H9 (cell line): ENCODE results near the gene ENPP1. TPM values are rescaled to one million over a fixed set of nuclear protein-coding genes. Genes with fewer than 3 reads are reported as not detected.

ENCODE experiments used
- DNase-seq: peaks from one replicate; pipeline ENCODE4 v3.0.0-alpha.2; 2017
- H2AFZ ChIP-seq: one replicate; pipeline ENCODE4 v1.6.1; 2013; ENCODE audit warnings: mild to moderate bottlenecking, low read length, control low read depth, moderate library complexity
- H2AK5ac ChIP-seq: 2 replicates; pipeline ENCODE4 v1.6.1; 2013; ENCODE audit warnings: low read length, control low read depth, mixed read lengths; ENCODE audit not compliant: insufficient read length
- H2BK120ac ChIP-seq: one replicate; pipeline ENCODE4 v1.6.1; 2013; ENCODE audit warnings: low read depth, mild to moderate bottlenecking, low read length, control low read depth, inconsistent platforms; ENCODE audit not compliant: poor library complexity, severe bottlenecking
- H2BK12ac ChIP-seq: 2 replicates; pipeline ENCODE4 v1.6.1; 2013; ENCODE audit warnings: low read length, control low read depth, mixed read lengths, low read depth; ENCODE audit not compliant: insufficient read length
- H2BK15ac ChIP-seq: 2 replicates; pipeline ENCODE4 v1.6.1; 2013; ENCODE audit warnings: low read depth, low read length, control low read depth
- H2BK20ac ChIP-seq: one replicate; pipeline ENCODE4 v1.6.1; 2013; ENCODE audit warnings: low read depth, mild to moderate bottlenecking, low read length, control low read depth, inconsistent platforms; ENCODE audit not compliant: poor library complexity, severe bottlenecking
- H2BK5ac ChIP-seq: 2 replicates; pipeline ENCODE4 v1.6.1; 2013; ENCODE audit warnings: low read length, control low read depth, mixed read lengths; ENCODE audit not compliant: insufficient read length
- H3K14ac ChIP-seq: 2 replicates; pipeline ENCODE4 v1.6.1; 2013; ENCODE audit warnings: low read length, control low read depth; ENCODE audit not compliant: insufficient read depth
- H3K18ac ChIP-seq: 2 replicates; pipeline ENCODE4 v1.6.1; 2013; ENCODE audit warnings: low read depth, mild to moderate bottlenecking, mixed read lengths, low read length, control low read depth; ENCODE audit not compliant: insufficient read length
- H3K23ac ChIP-seq: 2 replicates; pipeline ENCODE4 v1.6.1; 2013; ENCODE audit warnings: low read length, control low read depth, mixed read lengths, low read depth; ENCODE audit not compliant: insufficient read length
- H3K23me2 ChIP-seq: 2 replicates; pipeline ENCODE4 v1.6.1; 2013; ENCODE audit warnings: low read depth, mild to moderate bottlenecking, mixed read lengths, low read length, control low read depth; ENCODE audit not compliant: insufficient read length, poor library complexity, severe bottlenecking
- H3K27ac ChIP-seq: 2 replicates; pipeline ENCODE4 v1.5.1; 2013; ENCODE audit warnings: low read length, control low read depth, mixed read lengths, low read depth; ENCODE audit not compliant: insufficient read length
- H3K27me3 ChIP-seq: 2 replicates; pipeline ENCODE4 v1.6.1; 2013; ENCODE audit warnings: low read length, control low read depth, inconsistent platforms; ENCODE audit not compliant: insufficient read depth
- H3K4ac ChIP-seq: 2 replicates; pipeline ENCODE4 v1.6.1; 2013; ENCODE audit warnings: low read depth, mild to moderate bottlenecking, control low read depth, inconsistent platforms, low read length, moderate library complexity
- H3K4me1 ChIP-seq: 2 replicates; pipeline ENCODE4 v1.6.1; 2013; ENCODE audit warnings: low read length, control low read depth, inconsistent platforms; ENCODE audit not compliant: insufficient read depth
- H3K4me2 ChIP-seq: 2 replicates; pipeline ENCODE4 v1.6.1; 2013; ENCODE audit warnings: low read length, control low read depth, mixed read lengths; ENCODE audit not compliant: insufficient read length, insufficient read depth
- H3K56ac ChIP-seq: 2 replicates; pipeline ENCODE4 v1.6.1; 2013; ENCODE audit warnings: low read depth, mild to moderate bottlenecking, mixed read lengths, low read length, control low read depth; ENCODE audit not compliant: insufficient read length
- H3K79me1 ChIP-seq: 2 replicates; pipeline ENCODE4 v1.6.1; 2013; ENCODE audit warnings: low read depth, mild to moderate bottlenecking, moderate library complexity, low read length, control low read depth, inconsistent platforms; ENCODE audit not compliant: insufficient read depth, poor library complexity, severe bottlenecking
- H3K79me2 ChIP-seq: 2 replicates; pipeline ENCODE4 v1.6.1; 2013; ENCODE audit warnings: low read length, control low read depth, inconsistent platforms; ENCODE audit not compliant: insufficient read depth
- H3K9ac ChIP-seq: 2 replicates; pipeline ENCODE4 v1.6.1; 2013; ENCODE audit warnings: low read length, control low read depth, mixed read lengths; ENCODE audit not compliant: insufficient read length; ENCODE audit errors: extremely low read depth
- H3K9me3 ChIP-seq: one replicate; pipeline ENCODE4 v1.6.1; 2013; ENCODE audit warnings: low read depth, low read length, inconsistent platforms; ENCODE audit not compliant: control insufficient read depth
- H3T11ph ChIP-seq: one replicate; pipeline ENCODE4 v1.6.1; 2013; ENCODE audit warnings: mild to moderate bottlenecking, low read length, control low read depth, inconsistent platforms
- H4K20me1 ChIP-seq: one replicate; pipeline ENCODE4 v1.6.1; 2013; ENCODE audit not compliant: control insufficient read depth, insufficient read length, insufficient read depth
- H4K5ac ChIP-seq: 2 replicates; pipeline ENCODE4 v1.6.1; 2013; ENCODE audit warnings: low read depth, mild to moderate bottlenecking, mixed read lengths, low read length, control low read depth; ENCODE audit not compliant: insufficient read length
- H4K8ac ChIP-seq: replicated peaks from 2 replicates; pipeline ENCODE4 v1.6.1; 2013; ENCODE audit warnings: low read length, control low read depth, mixed read lengths, low read depth; ENCODE audit not compliant: insufficient read length
- H4K91ac ChIP-seq: 2 replicates; pipeline ENCODE4 v1.6.1; 2013; ENCODE audit warnings: low read depth, mild to moderate bottlenecking, moderate library complexity, mixed read lengths, low read length, control low read depth; ENCODE audit not compliant: insufficient read length
- H3K27ac Mint-ChIP-seq, 3 experiments: 2 replicates in 2 of 3; 3 replicates in 1 of 3; pipeline ENCODE4 v1.8.0; 2020 to 2021; ENCODE audit warnings: mixed read lengths in 3 of 3, mild to moderate bottlenecking in 1 of 3, moderate library complexity in 1 of 3
- H3K27me3 Mint-ChIP-seq: 2 replicates; pipeline ENCODE4 v1.8.0; 2021; ENCODE audit warnings: low read depth, mild to moderate bottlenecking, moderate library complexity, mixed read lengths
- H3K36me3 Mint-ChIP-seq, 3 experiments: 2 replicates in 2 of 3; 3 replicates in 1 of 3; pipeline ENCODE4 v1.8.0; 2020 to 2021; ENCODE audit warnings: low read depth in 3 of 3, mixed read lengths in 3 of 3; ENCODE audit not compliant: insufficient read depth in 1 of 3
- H3K4me1 Mint-ChIP-seq, 2 experiments: 2 replicates each; pipeline ENCODE4 v1.8.0; 2020; ENCODE audit warnings: mixed read lengths in 2 of 2
- H3K4me3 Mint-ChIP-seq, 2 experiments: 2 replicates in 1 of 2; 3 replicates in 1 of 2; pipeline ENCODE4 v1.8.0; 2020 to 2021; ENCODE audit warnings: mild to moderate bottlenecking in 2 of 2, mixed read lengths in 2 of 2, moderate library complexity in 1 of 2
- H3K9me3 Mint-ChIP-seq, 2 experiments: 2 replicates in 1 of 2; 3 replicates in 1 of 2; pipeline ENCODE4 v1.8.0; 2020; ENCODE audit warnings: mild to moderate bottlenecking in 2 of 2, mixed read lengths in 2 of 2, moderate library complexity in 1 of 2
- CTCF ChIP-seq: fragments of 200-600 bp; sonication (generic); conservative IDR thresholded peaks from 3 replicates; pipeline ENCODE4 v1.8.0; 2021; ENCODE audit warnings: antibody characterized with exemption, mild to moderate bottlenecking
- WGBS: extraction: QIAGEN DNeasy Blood & Tissue Kit; methylation state at CpG from one replicate; pipeline ENCODE4 v1.1.7; 2013; ENCODE audit warnings: missing lambda C conversion rate, low lambda C conversion rate, mixed read lengths; ENCODE audit not compliant: insufficient read length; ENCODE audit errors: extremely low coverage; 5-methylcytosine and 5-hydroxymethylcytosine counted together
- total RNA-seq: library from RNA; stranded (reverse); gene quantifications from 2 replicates; pipeline ENCODE4 v1.2.1, GENCODE V29; 2021

Gene ENPP1
- total RNA-seq, 1 experiment from 2014 or later, result 22.5 TPM

GRCh38 chr6:131816869-131817268, 9.0 kb downstream of the ENPP1 start:
- H2BK12ac ChIP-seq, result no peak overlapping the region
- H2AFZ ChIP-seq, result no peak overlapping the region
- no peak overlapping the region for H4K8ac ChIP-seq
- no peak overlapping the region for H3K27ac ChIP-seq
- H3K23me2 ChIP-seq, result no peaks in the 10 kb centered on the region
- no peaks in the 10 kb centered on the region for H3K36me3 Mint-ChIP-seq
- H3K4me1 ChIP-seq, result peaks cover 4% of the 10 kb centered on the region; the same call in 1 of the 2 replicates
- H2BK15ac ChIP-seq, result no peak overlapping the region
- no peak overlapping the region for H3K4me2 ChIP-seq
- no peaks in the 10 kb centered on the region for H4K20me1 ChIP-seq
- no peak overlapping the region for H3K23ac ChIP-seq
- H3K14ac ChIP-seq, result no peak overlapping the region
- H3K4ac ChIP-seq, result no peak overlapping the region
- no peak overlapping the region for H2BK5ac ChIP-seq
- TF ChIP-seq CTCF, result no peak
- H3K27me3 ChIP-seq, result no peaks in the 10 kb centered on the region
- no peaks in the 10 kb centered on the region for H3K79me1 ChIP-seq
- H4K5ac ChIP-seq, result no peak overlapping the region
- no peaks in the 10 kb centered on the region for H3K9me3 Mint-ChIP-seq
- no peak overlapping the region for H2AK5ac ChIP-seq
- H3K79me2 ChIP-seq, result peaks cover 6% of the 10 kb centered on the region; the same call in 1 of the 2 replicates
- no peak overlapping the region for H4K91ac ChIP-seq
- no peak overlapping the region for H3K4me3 Mint-ChIP-seq
- DNase-seq, result no peak
- H2BK120ac ChIP-seq, result no peak overlapping the region
- no CpG with 5 or more reads among the region's 1 CpG for WGBS
- no peak overlapping the region for H3K18ac ChIP-seq
- H3K56ac ChIP-seq, result no peak overlapping the region
- H3K9me3 ChIP-seq, result no peaks in the 10 kb centered on the region
- no peak overlapping the region for H3T11ph ChIP-seq
- no peak overlapping the region for H3K9ac ChIP-seq
- no peak overlapping the region for H3K27ac Mint-ChIP-seq
- H3K4me1 Mint-ChIP-seq, result peaks cover 5 to 11% of the 10 kb centered on the region in 2 experiments; a peak in 3 of 4 replicates
- H3K27me3 Mint-ChIP-seq, result no peaks in the 10 kb centered on the region
- no peak overlapping the region for H2BK20ac ChIP-seq
